H9 (cell line): Measurements from ENCODE around the gene MOCS1. TPM values are rescaled to one million over a fixed set of nuclear protein-coding genes. Genes with fewer than 3 reads are reported as not detected.

Experiments used
- DNase-seq: peaks from one replicate; pipeline ENCODE4 v3.0.0-alpha.2; 2017
- H2AFZ ChIP-seq: one replicate; pipeline ENCODE4 v1.6.1; 2013; ENCODE audit warnings: mild to moderate bottlenecking, low read length, control low read depth, moderate library complexity
- H2AK5ac ChIP-seq: 2 replicates; pipeline ENCODE4 v1.6.1; 2013; ENCODE audit warnings: low read length, control low read depth, mixed read lengths; ENCODE audit not compliant: insufficient read length
- H2BK120ac ChIP-seq: one replicate; pipeline ENCODE4 v1.6.1; 2013; ENCODE audit warnings: low read depth, mild to moderate bottlenecking, low read length, control low read depth, inconsistent platforms; ENCODE audit not compliant: poor library complexity, severe bottlenecking
- H2BK12ac ChIP-seq: 2 replicates; pipeline ENCODE4 v1.6.1; 2013; ENCODE audit warnings: low read length, control low read depth, mixed read lengths, low read depth; ENCODE audit not compliant: insufficient read length
- H2BK15ac ChIP-seq: 2 replicates; pipeline ENCODE4 v1.6.1; 2013; ENCODE audit warnings: low read depth, low read length, control low read depth
- H2BK20ac ChIP-seq: one replicate; pipeline ENCODE4 v1.6.1; 2013; ENCODE audit warnings: low read depth, mild to moderate bottlenecking, low read length, control low read depth, inconsistent platforms; ENCODE audit not compliant: poor library complexity, severe bottlenecking
- H2BK5ac ChIP-seq: 2 replicates; pipeline ENCODE4 v1.6.1; 2013; ENCODE audit warnings: low read length, control low read depth, mixed read lengths; ENCODE audit not compliant: insufficient read length
- H3K14ac ChIP-seq: 2 replicates; pipeline ENCODE4 v1.6.1; 2013; ENCODE audit warnings: low read length, control low read depth; ENCODE audit not compliant: insufficient read depth
- H3K18ac ChIP-seq: 2 replicates; pipeline ENCODE4 v1.6.1; 2013; ENCODE audit warnings: low read depth, mild to moderate bottlenecking, mixed read lengths, low read length, control low read depth; ENCODE audit not compliant: insufficient read length
- H3K23ac ChIP-seq: 2 replicates; pipeline ENCODE4 v1.6.1; 2013; ENCODE audit warnings: low read length, control low read depth, mixed read lengths, low read depth; ENCODE audit not compliant: insufficient read length
- H3K23me2 ChIP-seq: 2 replicates; pipeline ENCODE4 v1.6.1; 2013; ENCODE audit warnings: low read depth, mild to moderate bottlenecking, mixed read lengths, low read length, control low read depth; ENCODE audit not compliant: insufficient read length, poor library complexity, severe bottlenecking
- H3K27ac ChIP-seq: 2 replicates; pipeline ENCODE4 v1.5.1; 2013; ENCODE audit warnings: low read length, control low read depth, mixed read lengths, low read depth; ENCODE audit not compliant: insufficient read length
- H3K27me3 ChIP-seq: 2 replicates; pipeline ENCODE4 v1.6.1; 2013; ENCODE audit warnings: low read length, control low read depth, inconsistent platforms; ENCODE audit not compliant: insufficient read depth
- H3K4ac ChIP-seq: 2 replicates; pipeline ENCODE4 v1.6.1; 2013; ENCODE audit warnings: low read depth, mild to moderate bottlenecking, control low read depth, inconsistent platforms, low read length, moderate library complexity
- H3K4me1 ChIP-seq: 2 replicates; pipeline ENCODE4 v1.6.1; 2013; ENCODE audit warnings: low read length, control low read depth, inconsistent platforms; ENCODE audit not compliant: insufficient read depth
- H3K4me2 ChIP-seq: 2 replicates; pipeline ENCODE4 v1.6.1; 2013; ENCODE audit warnings: low read length, control low read depth, mixed read lengths; ENCODE audit not compliant: insufficient read length, insufficient read depth
- H3K56ac ChIP-seq: 2 replicates; pipeline ENCODE4 v1.6.1; 2013; ENCODE audit warnings: low read depth, mild to moderate bottlenecking, mixed read lengths, low read length, control low read depth; ENCODE audit not compliant: insufficient read length
- H3K79me1 ChIP-seq: 2 replicates; pipeline ENCODE4 v1.6.1; 2013; ENCODE audit warnings: low read depth, mild to moderate bottlenecking, moderate library complexity, low read length, control low read depth, inconsistent platforms; ENCODE audit not compliant: insufficient read depth, poor library complexity, severe bottlenecking
- H3K79me2 ChIP-seq: 2 replicates; pipeline ENCODE4 v1.6.1; 2013; ENCODE audit warnings: low read length, control low read depth, inconsistent platforms; ENCODE audit not compliant: insufficient read depth
- H3K9ac ChIP-seq: 2 replicates; pipeline ENCODE4 v1.6.1; 2013; ENCODE audit warnings: low read length, control low read depth, mixed read lengths; ENCODE audit not compliant: insufficient read length; ENCODE audit errors: extremely low read depth
- H3K9me3 ChIP-seq: one replicate; pipeline ENCODE4 v1.6.1; 2013; ENCODE audit warnings: low read depth, low read length, inconsistent platforms; ENCODE audit not compliant: control insufficient read depth
- H3T11ph ChIP-seq: one replicate; pipeline ENCODE4 v1.6.1; 2013; ENCODE audit warnings: mild to moderate bottlenecking, low read length, control low read depth, inconsistent platforms
- H4K20me1 ChIP-seq: one replicate; pipeline ENCODE4 v1.6.1; 2013; ENCODE audit not compliant: control insufficient read depth, insufficient read length, insufficient read depth
- H4K5ac ChIP-seq: 2 replicates; pipeline ENCODE4 v1.6.1; 2013; ENCODE audit warnings: low read depth, mild to moderate bottlenecking, mixed read lengths, low read length, control low read depth; ENCODE audit not compliant: insufficient read length
- H4K8ac ChIP-seq: replicated peaks from 2 replicates; pipeline ENCODE4 v1.6.1; 2013; ENCODE audit warnings: low read length, control low read depth, mixed read lengths, low read depth; ENCODE audit not compliant: insufficient read length
- H4K91ac ChIP-seq: 2 replicates; pipeline ENCODE4 v1.6.1; 2013; ENCODE audit warnings: low read depth, mild to moderate bottlenecking, moderate library complexity, mixed read lengths, low read length, control low read depth; ENCODE audit not compliant: insufficient read length
- H3K27ac Mint-ChIP-seq, 3 experiments: 2 replicates in 2 of 3; 3 replicates in 1 of 3; pipeline ENCODE4 v1.8.0; 2020 to 2021; ENCODE audit warnings: mixed read lengths in 3 of 3, mild to moderate bottlenecking in 1 of 3, moderate library complexity in 1 of 3
- H3K27me3 Mint-ChIP-seq: 2 replicates; pipeline ENCODE4 v1.8.0; 2021; ENCODE audit warnings: low read depth, mild to moderate bottlenecking, moderate library complexity, mixed read lengths
- H3K36me3 Mint-ChIP-seq, 3 experiments: 2 replicates in 2 of 3; 3 replicates in 1 of 3; pipeline ENCODE4 v1.8.0; 2020 to 2021; ENCODE audit warnings: low read depth in 3 of 3, mixed read lengths in 3 of 3; ENCODE audit not compliant: insufficient read depth in 1 of 3
- H3K4me1 Mint-ChIP-seq, 2 experiments: 2 replicates each; pipeline ENCODE4 v1.8.0; 2020; ENCODE audit warnings: mixed read lengths in 2 of 2
- H3K4me3 Mint-ChIP-seq, 2 experiments: 2 replicates in 1 of 2; 3 replicates in 1 of 2; pipeline ENCODE4 v1.8.0; 2020 to 2021; ENCODE audit warnings: mild to moderate bottlenecking in 2 of 2, mixed read lengths in 2 of 2, moderate library complexity in 1 of 2
- H3K9me3 Mint-ChIP-seq, 2 experiments: 2 replicates in 1 of 2; 3 replicates in 1 of 2; pipeline ENCODE4 v1.8.0; 2020; ENCODE audit warnings: mild to moderate bottlenecking in 2 of 2, mixed read lengths in 2 of 2, moderate library complexity in 1 of 2
- CTCF ChIP-seq: fragments of 200-600 bp; sonication (generic); conservative IDR thresholded peaks from 3 replicates; pipeline ENCODE4 v1.8.0; 2021; ENCODE audit warnings: antibody characterized with exemption, mild to moderate bottlenecking
- WGBS: extraction: QIAGEN DNeasy Blood & Tissue Kit; methylation state at CpG from one replicate; pipeline ENCODE4 v1.1.7; 2013; ENCODE audit warnings: missing lambda C conversion rate, low lambda C conversion rate, mixed read lengths; ENCODE audit not compliant: insufficient read length; ENCODE audit errors: extremely low coverage; 5-methylcytosine and 5-hydroxymethylcytosine counted together
- total RNA-seq: library from RNA; stranded (reverse); gene quantifications from 2 replicates; pipeline ENCODE4 v1.2.1, GENCODE V29; 2021

The MOCS1 gene
- total RNA-seq, 1 experiment from 2014 or later, result 15.2 TPM

GRCh38 chr6:39945626-39946025, 11.4 kb upstream of the MOCS1 start:
- Histone ChIP-seq H3K9ac (no peak overlapping the region), H4K91ac (no peak overlapping the region), H3K4me1 (peaks cover 17% of the 10 kb centered on the region; the same call in 1 of the 2 replicates), H3K23me2 (peaks cover 5% of the 10 kb centered on the region), H2AFZ (no peak overlapping the region), H3K27me3 (no peaks in the 10 kb centered on the region), H2BK12ac (no peak overlapping the region), H3T11ph (no peak overlapping the region), H3K14ac (no peak overlapping the region), H3K79me1 (no peaks in the 10 kb centered on the region), H3K27ac (no peak overlapping the region), H4K8ac (no peak overlapping the region), H2BK120ac (no peak overlapping the region), H3K23ac (no peak overlapping the region), H4K5ac (no peak overlapping the region), H3K4ac (no peak overlapping the region), H3K18ac (no peak overlapping the region), H2BK15ac (no peak overlapping the region), H4K20me1 (no peaks in the 10 kb centered on the region), H2BK5ac (no peak overlapping the region), H3K56ac (no peak overlapping the region), H2AK5ac (no peak overlapping the region), H3K4me2 (no peak overlapping the region), H3K9me3 (no peaks in the 10 kb centered on the region), H3K79me2 (no peaks in the 10 kb centered on the region), H2BK20ac (no peak overlapping the region)
- no peaks in the 10 kb centered on the region for H3K36me3 Mint-ChIP-seq
- H3K27ac Mint-ChIP-seq, result no peak overlapping the region
- no CpG with 5 or more reads among the region's 1 CpG for WGBS
- H3K4me1 Mint-ChIP-seq, result peaks cover 0 to 19% of the 10 kb centered on the region in 2 experiments; a peak in 3 of 4 replicates
- H3K4me3 Mint-ChIP-seq, result no peak overlapping the region
- H3K27me3 Mint-ChIP-seq, result peaks cover 5% of the 10 kb centered on the region
- no peak for TF ChIP-seq CTCF
- no peaks in the 10 kb centered on the region for H3K9me3 Mint-ChIP-seq
- DNase-seq, result no peak
